GM12801 (cell line): ENCODE data around the gene ZBTB7C.

Source experiments
- CTCF ChIP-seq: IDR thresholded peaks from one replicate; pipeline ENCODE4 v1.5.1; 2011; ENCODE audit warnings: control low read depth; ENCODE audit not compliant: insufficient read length; ENCODE audit errors: extremely low read depth

Gene ZBTB7C

GRCh38 chr18:47999801-48000248 lies 409.4 kb downstream of the ZBTB7C start:
- no peak for TF ChIP-seq CTCF

GRCh38 chr18:47997338-47997780 lies 411.8 kb downstream of the ZBTB7C start:
- TF ChIP-seq CTCF = no peak

GRCh38 chr18:47996091-47996541 lies 413.1 kb downstream of the ZBTB7C start:
- TF ChIP-seq CTCF = no peak

GRCh38 chr18:47995654-47996053 lies 413.5 kb downstream of the ZBTB7C start:
- TF ChIP-seq CTCF = no peak

GRCh38 chr18:47993409-47993808 lies 415.8 kb downstream of the ZBTB7C start:
- TF ChIP-seq CTCF = no peak

- TF ChIP-seq CTCF = no peak
Measured at GRCh38 chr18:47992976-47993375, 416.2 kb downstream of the ZBTB7C start.

- TF ChIP-seq CTCF = no peak
Measured at GRCh38 chr18:47992266-47992665, 416.9 kb downstream of the ZBTB7C start.
